ENCODE results near the gene SLX4IP.
"Not testable (repeated sequence)": the region's sequence is repeated elsewhere in the genome, so short reads cannot be mapped to it uniquely, and the experiment has no call there.

SLX4IP gene

DNA sequence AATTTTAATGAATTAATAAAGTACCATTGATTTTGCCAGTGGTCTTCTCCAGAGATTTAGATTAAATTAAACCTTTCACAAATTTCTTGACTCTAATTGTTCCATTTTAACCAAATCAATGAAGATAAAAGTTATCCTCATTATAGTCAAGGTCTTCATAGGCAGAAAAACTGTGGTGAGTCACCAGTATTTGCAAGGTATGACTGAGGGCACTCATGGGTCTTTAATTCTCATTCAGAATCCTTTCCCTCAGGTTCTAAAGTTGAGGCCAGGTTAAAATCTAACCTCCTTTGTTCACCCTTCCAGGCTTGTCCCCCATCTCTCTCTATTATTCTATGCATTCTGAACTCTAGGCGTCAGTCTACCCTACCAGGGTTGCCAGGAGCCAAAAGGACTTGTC is 144.8 kb downstream of the SLX4IP start:
- DNase-seq = no peak

GRCh38 chr20:10580700-10581099 is 145.6 kb downstream of the SLX4IP start:
- no peak for DNase-seq

DNA sequence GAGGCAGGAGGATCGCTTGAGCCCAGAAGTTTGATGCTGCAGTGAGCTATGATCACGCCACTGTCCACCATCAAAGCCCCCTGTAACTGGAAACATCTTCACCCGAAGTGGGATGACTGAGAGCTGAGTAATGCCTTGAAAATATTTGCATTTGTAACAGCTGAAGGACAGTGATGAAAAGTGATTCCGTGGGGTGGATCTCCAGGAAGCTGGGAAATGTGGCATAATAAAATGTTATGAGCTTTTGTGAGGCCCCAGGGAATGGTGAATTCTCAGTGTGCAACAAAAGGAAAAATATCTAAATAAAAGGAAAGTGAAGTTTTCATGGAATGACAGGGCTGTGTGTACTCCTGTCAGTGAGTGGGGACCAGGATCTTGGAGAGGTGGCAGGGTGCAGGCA is 146.7 kb downstream of the SLX4IP start:
- DNase-seq = no peak

- no peak for DNase-seq
Observed at GRCh38 chr20:10584371-10584770, 149.3 kb downstream of the SLX4IP start.

DNA sequence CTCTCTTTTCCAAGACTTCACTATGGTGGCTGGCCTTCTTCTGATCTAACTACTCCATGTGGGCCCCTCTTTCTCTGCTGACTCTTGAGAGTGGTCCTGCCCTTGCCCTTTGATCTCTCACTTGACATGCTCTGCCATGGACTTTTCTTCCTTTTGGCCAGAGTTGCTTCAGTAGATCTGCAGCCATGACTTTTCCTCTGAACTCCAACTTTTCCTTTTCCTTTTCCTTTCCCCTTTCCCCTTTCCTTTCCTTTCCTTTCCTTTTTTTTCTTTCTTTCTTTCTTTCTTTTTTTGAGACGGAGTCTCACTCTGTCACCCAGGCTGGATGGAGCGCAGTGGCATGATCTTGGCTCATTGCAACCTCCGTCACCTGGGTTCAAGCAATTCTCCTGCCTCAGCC is 150.2 kb downstream of the SLX4IP start:
- DNase-seq = no peak

GRCh38 chr20:10586296-10586695 is 151.2 kb downstream of the SLX4IP start:
- DNase-seq = no peak

GRCh38 chr20:10590446-10590845 is 155.3 kb downstream of the SLX4IP start:
- not testable (repeated sequence) for DNase-seq

DNA sequence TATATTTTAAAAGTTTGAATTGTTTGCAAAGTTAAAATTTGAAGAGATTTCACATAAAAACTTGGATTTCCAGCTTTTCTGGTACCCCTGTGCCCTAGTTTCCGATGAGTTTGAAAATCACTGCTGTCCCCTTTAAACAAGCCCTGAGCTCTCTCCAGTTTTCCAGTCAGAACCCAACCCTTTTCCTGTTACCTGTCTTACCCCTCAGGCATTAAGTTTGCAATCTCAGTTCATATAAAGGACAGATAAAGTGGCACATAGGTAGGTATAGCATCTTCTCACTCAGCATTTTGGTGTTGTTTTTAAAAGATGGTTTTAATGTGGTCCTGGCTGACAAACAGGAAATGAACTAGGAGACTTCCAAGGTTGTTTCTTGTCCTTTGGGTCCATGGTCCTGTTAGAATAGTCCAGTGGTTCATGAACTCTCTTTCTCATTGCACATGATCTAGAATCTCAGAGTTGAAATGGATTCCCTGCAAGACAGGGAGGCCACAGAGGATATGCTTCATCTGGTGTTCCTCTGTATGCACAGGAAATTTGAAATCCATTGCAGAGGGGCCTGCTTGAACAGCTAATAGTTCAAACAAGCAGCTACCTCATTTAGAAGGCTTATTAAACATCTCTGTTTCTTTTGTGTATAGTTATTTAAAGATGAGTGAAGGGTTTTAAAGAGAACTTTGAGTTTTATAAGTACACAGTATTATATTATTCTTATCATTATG is 156.0 kb downstream of the SLX4IP start:
- DNase-seq = no peak

DNA sequence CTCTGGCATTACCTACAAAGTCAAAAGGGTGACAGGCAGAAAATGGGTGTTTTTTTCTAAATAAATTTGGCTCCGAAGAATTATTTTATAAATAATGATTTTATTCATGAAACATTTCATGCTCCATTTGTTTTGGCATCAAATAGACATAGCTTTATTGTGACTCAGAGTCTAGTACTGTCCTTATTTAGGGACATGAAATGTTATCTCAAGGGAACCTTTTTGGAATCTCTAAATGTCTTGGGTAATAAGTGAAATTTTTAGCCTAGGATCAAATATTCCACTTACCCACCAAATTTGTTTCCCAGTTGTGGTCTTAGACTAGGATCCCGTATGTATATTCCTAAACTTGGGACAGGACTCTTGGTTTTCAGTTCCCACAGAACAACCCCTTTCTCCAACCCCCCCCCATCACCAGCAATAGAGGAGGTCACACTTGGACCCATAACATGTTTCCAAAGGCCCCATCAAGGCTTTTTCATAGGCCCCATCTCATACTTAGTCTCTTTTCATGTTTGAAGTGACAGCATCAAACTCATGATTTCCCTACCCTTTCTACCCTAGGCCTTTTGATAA is 156.9 kb downstream of the SLX4IP start:
- DNase-seq = no peak

GRCh38 chr20:10594296-10594868 is 159.3 kb downstream of the SLX4IP start:
- no peak for DNase-seq

GRCh38 chr20:10595266-10595665 is 160.2 kb downstream of the SLX4IP start:
- no peak for DNase-seq

GRCh38 chr20:10595985-10596384 is 160.9 kb downstream of the SLX4IP start:
- DNase-seq = no peak

- no peak for DNase-seq
Observed at GRCh38 chr20:10596710-10597121, 161.6 kb downstream of the SLX4IP start.

DNA sequence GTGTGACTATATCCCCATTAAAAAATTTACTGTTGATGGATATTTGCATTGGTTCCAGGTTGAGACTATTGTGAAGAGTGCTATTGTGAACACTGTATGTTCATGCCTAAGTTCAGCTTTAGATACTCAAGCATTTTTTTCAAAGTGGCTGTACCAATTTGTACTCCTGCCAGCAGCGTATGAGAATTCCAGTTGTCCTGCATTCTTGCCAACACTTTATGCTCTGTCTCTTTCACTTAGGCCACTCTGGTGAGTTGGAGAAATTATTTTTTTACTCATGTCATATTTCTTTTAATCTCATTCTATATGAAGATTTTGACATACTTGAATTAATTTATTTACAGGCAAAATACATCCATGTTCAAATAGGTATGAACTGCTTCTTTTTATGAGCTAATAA is 162.5 kb downstream of the SLX4IP start:
- DNase-seq = no peak

GRCh38 chr20:10602221-10602871 is 167.2 kb downstream of the SLX4IP start:
- no peak for DNase-seq

DNA sequence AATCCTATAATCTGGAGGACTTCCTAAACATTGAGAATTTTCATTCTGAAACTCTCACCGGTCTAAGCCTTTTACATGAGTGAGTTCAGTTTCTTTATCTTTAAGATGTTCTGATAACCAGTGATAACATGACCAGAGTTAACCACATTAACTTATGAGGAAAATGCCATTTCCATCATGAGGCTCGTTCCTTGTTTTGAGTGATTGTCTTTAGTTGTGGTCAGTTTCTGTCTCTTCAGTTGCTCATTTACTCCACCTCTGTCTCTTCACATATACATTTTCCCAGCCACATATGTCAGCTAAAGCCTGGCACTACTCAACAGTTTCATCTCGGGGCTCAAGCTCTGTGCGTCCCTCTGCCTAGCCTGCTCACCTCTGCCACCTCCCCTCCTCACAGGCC is 168.3 kb downstream of the SLX4IP start:
- no peak for DNase-seq

GRCh38 chr20:10603971-10604864 is 169.1 kb downstream of the SLX4IP start:
- DNase-seq = no peak

DNA sequence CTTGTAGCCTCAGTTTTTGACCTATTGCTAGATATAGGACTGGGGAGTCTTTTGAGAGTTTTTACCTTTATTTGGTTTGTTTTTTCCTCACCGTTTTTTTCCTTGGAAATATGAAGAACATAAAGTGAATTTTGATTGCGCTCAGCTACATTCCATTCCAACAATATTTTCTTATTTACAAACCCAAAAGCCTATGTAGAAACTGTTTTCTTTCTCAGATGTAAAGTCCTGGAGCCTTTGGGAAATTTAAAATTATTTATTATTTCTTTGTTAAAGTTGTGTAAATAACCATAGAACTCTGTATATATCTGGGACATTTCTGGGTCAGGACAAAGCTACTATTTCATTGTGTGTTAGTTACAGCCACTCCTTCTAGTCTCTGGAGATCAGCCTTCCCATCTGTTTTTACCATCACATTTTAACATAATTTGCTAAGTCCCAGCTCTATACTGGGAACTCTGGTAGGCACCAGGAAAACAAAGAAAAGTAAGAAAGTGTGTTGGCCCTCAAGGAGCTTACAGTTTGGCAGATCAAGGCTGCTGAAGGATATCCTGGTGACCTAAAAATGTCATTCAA is 169.8 kb downstream of the SLX4IP start:
- no peak for DNase-seq

DNA sequence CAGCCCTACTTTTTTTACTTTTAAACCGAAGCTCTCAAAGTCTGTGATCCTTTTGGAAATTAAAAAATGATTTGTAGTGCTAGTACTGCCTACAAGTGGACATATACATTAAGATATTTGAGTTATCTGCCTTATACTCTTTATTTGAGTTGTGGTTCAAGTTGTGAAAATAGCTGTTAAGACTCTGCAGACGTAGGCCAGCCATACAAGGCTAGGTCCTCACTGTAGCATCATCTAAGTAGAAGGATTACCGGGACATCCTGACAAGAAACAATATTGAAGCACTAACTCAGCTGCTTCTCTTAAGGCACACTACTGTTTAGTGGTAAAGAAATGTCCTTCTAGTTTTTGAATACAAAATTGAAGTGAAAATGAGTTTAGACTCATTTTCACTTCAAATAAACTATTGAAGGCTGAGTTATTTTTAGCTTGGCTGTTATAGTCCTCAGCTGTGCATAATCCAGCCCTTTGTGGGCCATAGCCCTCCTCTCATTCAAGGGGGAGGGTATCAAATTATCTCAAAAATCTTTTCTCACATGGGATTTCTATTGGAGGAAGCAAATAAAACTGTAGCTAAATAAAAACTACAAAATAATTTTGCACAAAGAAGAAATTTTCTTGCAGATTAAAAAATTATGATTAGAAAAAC is 170.6 kb downstream of the SLX4IP start:
- DNase-seq = no peak

DNA sequence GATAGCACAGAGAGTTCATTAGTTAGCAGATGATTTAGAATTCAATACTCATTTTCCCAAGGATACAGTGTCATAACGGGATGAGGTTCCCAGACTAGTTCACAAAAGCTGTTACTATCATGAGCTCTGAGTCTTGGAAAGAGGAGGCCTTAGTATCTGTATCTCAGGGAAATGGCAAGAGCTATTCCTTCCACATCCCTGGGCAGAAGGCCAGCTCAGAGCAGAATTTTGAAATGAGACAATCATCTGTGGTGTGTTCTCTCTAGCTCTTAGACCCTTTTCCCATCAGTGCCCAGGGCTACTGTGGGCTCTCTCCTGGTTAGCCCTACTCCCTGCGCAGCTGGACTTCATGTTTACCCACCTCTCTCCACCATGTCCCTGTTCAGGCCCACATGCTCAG is 174.2 kb downstream of the SLX4IP start:
- no peak for DNase-seq

DNA sequence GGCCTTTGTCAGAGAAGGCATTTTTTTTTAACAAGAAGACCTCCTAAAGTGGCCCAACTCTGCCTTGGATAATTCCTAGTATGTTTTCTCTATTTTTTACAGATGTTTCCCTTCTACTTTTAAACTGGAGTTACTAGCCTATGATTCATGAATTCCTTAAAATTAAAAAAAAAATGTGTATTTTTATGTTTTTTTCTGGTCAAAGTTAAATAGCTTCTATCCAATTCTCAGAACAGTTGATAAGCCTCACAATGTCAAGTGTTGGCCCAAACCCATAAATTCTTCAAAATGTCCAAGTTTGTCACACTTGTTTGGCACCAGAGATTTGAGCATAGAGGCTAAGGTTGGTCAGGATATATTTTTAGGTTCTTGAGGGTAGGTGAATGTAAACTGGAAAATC is 174.7 kb downstream of the SLX4IP start:
- no peak for DNase-seq

DNA sequence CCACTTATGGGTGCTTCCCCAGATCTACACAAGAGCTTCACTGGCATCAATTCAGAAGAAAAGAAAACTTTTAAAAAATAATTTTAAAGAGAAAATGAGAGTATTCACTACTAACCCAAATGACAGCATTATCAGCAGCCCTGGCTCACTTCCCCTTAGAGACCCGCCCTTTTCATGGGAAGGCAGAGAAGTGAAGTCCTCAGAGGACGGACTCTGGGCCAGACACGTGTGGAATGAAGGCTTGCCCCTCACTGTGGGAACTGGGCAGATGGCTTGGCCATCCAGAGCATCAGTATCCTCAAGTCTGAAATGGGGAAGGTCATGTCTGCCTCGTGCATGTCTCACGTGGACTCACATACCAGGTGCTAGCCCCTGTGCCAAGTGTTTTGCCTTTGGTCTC is 175.1 kb downstream of the SLX4IP start:
- no peak for DNase-seq
